MM.1S (cell line): ENCODE data around the gene BTBD16.

ENCODE experiments used
- DNase-seq: peaks from one replicate; pipeline ENCODE4 v3.0.0-alpha.2; 2015
- H2AFZ ChIP-seq: fragments of 300-600 bp; sonication (generic); 2 replicates; pipeline ENCODE4 v1.6.0; 2016; ENCODE audit warnings: antibody characterized with exemption, low read length
- H3F3A ChIP-seq: fragments of 300-600 bp; sonication (generic); 2 replicates; pipeline ENCODE4 v1.6.1; 2016; ENCODE audit warnings: mild to moderate bottlenecking, antibody characterized with exemption, low read length, moderate library complexity, mixed read lengths; ENCODE audit not compliant: insufficient read depth
- H3K27ac ChIP-seq: fragments of 300-600 bp; sonication (generic); 2 replicates; pipeline ENCODE4 v1.5.1; 2016; ENCODE audit warnings: mild to moderate bottlenecking, low read length
- H3K27me3 ChIP-seq: fragments of 300-600 bp; sonication (generic); replicated peaks from 2 replicates; pipeline ENCODE4 v1.6.0; 2016; ENCODE audit warnings: low read length; ENCODE audit not compliant: insufficient read depth
- H3K36me3 ChIP-seq: fragments of 300-600 bp; sonication (generic); replicated peaks from 2 replicates; pipeline ENCODE4 v1.6.1; 2016; ENCODE audit warnings: mild to moderate bottlenecking, low read length, mixed read lengths; ENCODE audit not compliant: insufficient read depth
- H3K4me1 ChIP-seq: fragments of 300-600 bp; sonication (generic); 2 replicates; pipeline ENCODE4 v1.6.1; 2016; ENCODE audit warnings: low read length, mixed read lengths
- H3K4me2 ChIP-seq: fragments of 300-600 bp; sonication (generic); 2 replicates; pipeline ENCODE4 v1.6.0; 2016; ENCODE audit warnings: low read depth, low read length
- H3K4me3 ChIP-seq: fragments of 300-600 bp; sonication (generic); 2 replicates; pipeline ENCODE4 v1.5.1; 2016; ENCODE audit warnings: low read length, mixed read lengths
- H3K79me2 ChIP-seq: fragments of 300-600 bp; sonication (generic); 2 replicates; pipeline ENCODE4 v1.6.1; 2016; ENCODE audit warnings: mixed run types, low read length, mixed read lengths
- H3K9ac ChIP-seq: fragments of 300-600 bp; sonication (generic); 2 replicates; pipeline ENCODE4 v1.6.1; 2016; ENCODE audit warnings: low read length, mixed read lengths
- H3K9me2 ChIP-seq: fragments of 300-600 bp; sonication (generic); replicated peaks from 2 replicates; pipeline ENCODE4 v1.6.1; 2016; ENCODE audit warnings: mild to moderate bottlenecking, low read length, mixed read lengths; ENCODE audit not compliant: insufficient read depth
- H3K9me3 ChIP-seq: fragments of 300-600 bp; sonication (generic); replicated peaks from 2 replicates; pipeline ENCODE4 v1.6.1; 2016; ENCODE audit warnings: mild to moderate bottlenecking, low read length, mixed read lengths; ENCODE audit not compliant: insufficient read depth
- H4K20me1 ChIP-seq: fragments of 300-600 bp; sonication (generic); 2 replicates; pipeline ENCODE4 v1.6.1; 2016; ENCODE audit warnings: mild to moderate bottlenecking, low read length, moderate library complexity, mixed read lengths; ENCODE audit not compliant: insufficient read depth
- CTCF ChIP-seq: fragments of 300-600 bp; sonication (generic); IDR thresholded peaks from 2 replicates; pipeline ENCODE4 v1.5.1; 2016; ENCODE audit warnings: antibody characterized with exemption, low read length, mixed read lengths
- EZH2 ChIP-seq: fragments of 300-600 bp; sonication (generic); optimal IDR thresholded peaks from 2 replicates; pipeline ENCODE3; 2017; ENCODE audit warnings: low read depth, mild to moderate bottlenecking, antibody characterized with exemption, low read length, mixed read lengths
- EZH2phosphoT487 ChIP-seq: fragments of 300-600 bp; sonication (generic); IDR thresholded peaks from 2 replicates; pipeline ENCODE4 v1.6.1; 2018; ENCODE audit warnings: antibody characterized with exemption, low read length

The BTBD16 gene

DNA sequence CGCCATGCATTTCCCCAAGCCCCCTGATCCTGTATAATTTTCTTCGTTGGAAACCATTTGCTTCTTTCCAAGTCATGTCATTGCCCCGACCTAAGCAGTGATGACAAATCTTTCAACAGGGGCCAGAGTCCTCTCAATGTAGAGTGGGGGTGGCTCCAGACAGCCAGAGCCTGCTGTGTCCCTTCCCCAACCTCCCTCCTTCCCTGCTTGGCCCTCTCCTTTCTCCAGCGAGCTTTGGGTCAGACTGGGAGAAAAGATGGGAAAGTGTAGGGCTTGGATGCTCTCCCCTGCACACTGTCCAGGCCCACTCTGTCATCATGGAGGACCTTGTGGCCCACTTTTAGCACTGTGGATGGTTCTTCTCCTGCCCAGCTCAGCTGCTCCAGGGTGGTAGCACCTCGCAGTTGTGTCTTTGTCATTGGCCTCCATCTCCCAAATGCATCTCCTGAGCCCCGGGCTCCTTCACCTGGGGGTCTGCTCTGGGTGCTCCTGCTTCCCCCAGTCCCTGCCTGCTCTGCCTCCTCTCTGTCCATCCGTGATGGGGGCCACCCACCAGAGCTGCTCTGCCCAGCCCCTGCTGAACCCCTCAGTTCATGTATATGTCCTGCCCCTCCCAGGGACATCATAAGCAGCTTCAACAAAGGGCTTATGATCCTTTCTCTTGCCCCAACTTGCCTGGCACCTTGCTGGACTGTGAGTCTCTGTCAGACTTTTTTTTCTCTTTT, 37.5 kb downstream of the BTBD16 start:
- no peak for DNase-seq
- Histone ChIP-seq H3K4me3 (no peak overlapping the region), H3K4me1 (no peaks in the 10 kb centered on the region), H3F3A (no peaks in the 10 kb centered on the region), H3K9me3 (no peaks in the 10 kb centered on the region), H3K79me2 (no peaks in the 10 kb centered on the region), H3K9ac (no peak overlapping the region), H3K36me3 (no peaks in the 10 kb centered on the region), H3K4me2 (no peak overlapping the region), H3K27ac (no peak overlapping the region), H3K9me2 (no peaks in the 10 kb centered on the region), H4K20me1 (no peaks in the 10 kb centered on the region), H3K27me3 (no peaks in the 10 kb centered on the region), H2AFZ (no peak overlapping the region)
- TF ChIP-seq CTCF (no peak), EZH2 (no peak), EZH2phosphoT487 (no peak)

DNA sequence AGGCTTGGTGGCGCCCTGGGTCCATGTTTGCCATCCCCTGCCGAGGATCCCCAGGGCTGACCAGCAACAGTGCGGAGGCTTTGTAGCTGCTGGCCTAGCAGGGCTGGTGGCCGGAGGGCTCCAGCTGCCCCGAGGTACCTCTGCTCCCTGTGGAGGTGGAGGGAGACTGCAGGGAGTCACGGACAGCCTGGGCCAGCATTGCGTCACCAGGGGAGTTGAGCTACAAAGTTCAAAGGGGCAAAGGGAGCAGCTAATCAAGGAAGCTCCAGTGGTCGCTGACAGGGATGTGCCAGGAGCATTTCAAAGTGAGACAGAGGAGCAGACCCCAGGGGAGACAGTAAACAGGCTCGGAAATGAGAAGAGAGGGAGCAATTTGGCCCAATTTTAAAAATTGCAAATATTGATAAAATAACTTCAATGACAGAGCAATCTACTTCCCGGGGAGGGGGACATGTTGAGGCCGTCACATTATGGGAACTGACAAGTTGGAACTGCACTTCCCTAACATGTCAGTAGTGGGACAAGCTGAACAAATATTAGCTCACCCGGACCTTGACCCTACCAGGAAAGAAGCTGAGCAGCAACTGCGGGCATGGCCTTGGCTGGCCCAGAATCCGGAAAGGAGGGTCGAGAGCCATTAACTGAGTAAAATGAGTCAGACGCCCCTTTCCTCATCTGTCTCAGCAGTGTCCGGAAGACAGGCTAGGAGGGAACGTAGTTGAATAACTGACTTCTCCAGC, 39.4 kb downstream of the BTBD16 start:
- Histone ChIP-seq H3K4me2 (no peak overlapping the region), H4K20me1 (no peaks in the 10 kb centered on the region), H3K27me3 (no peaks in the 10 kb centered on the region), H3K27ac (no peak overlapping the region), H3K9me2 (no peaks in the 10 kb centered on the region), H2AFZ (no peak overlapping the region), H3K9ac (no peak overlapping the region), H3K79me2 (no peaks in the 10 kb centered on the region), H3K4me1 (no peaks in the 10 kb centered on the region), H3K9me3 (no peaks in the 10 kb centered on the region), H3K4me3 (no peak overlapping the region), H3K36me3 (no peaks in the 10 kb centered on the region), H3F3A (no peaks in the 10 kb centered on the region)
- DNase-seq: no peak
- TF ChIP-seq CTCF (no peak), EZH2phosphoT487 (no peak), EZH2 (no peak)

GRCh38 chr10:122311051-122311410, 39.9 kb downstream of the BTBD16 start:
- H3K9me3 ChIP-seq: no peaks in the 10 kb centered on the region
- no peak for TF ChIP-seq EZH2
- TF ChIP-seq EZH2phosphoT487: no peak
- TF ChIP-seq CTCF: no peak
- H4K20me1 ChIP-seq: no peaks in the 10 kb centered on the region
- H3K9ac ChIP-seq: no peak overlapping the region
- H3K4me3 ChIP-seq: no peak overlapping the region
- H3K79me2 ChIP-seq: no peaks in the 10 kb centered on the region
- H3K4me2 ChIP-seq: no peak overlapping the region
- H2AFZ ChIP-seq: no peak overlapping the region
- no peak overlapping the region for H3K27ac ChIP-seq
- no peaks in the 10 kb centered on the region for H3F3A ChIP-seq
- H3K27me3 ChIP-seq: no peaks in the 10 kb centered on the region
- no peaks in the 10 kb centered on the region for H3K4me1 ChIP-seq
- no peaks in the 10 kb centered on the region for H3K36me3 ChIP-seq
- no peak for DNase-seq
- H3K9me2 ChIP-seq: no peaks in the 10 kb centered on the region
